SU-DHL-6 (cell line): Measurements from ENCODE around the gene MPIG6B.

Experiments used
- H2AFZ ChIP-seq: fragments of 200-600 bp; sonication (generic); 2 replicates; pipeline ENCODE4 v1.6.1; 2014; ENCODE audit warnings: low read depth, mild to moderate bottlenecking, moderate library complexity, mixed read lengths, antibody characterized with exemption, low read length; ENCODE audit not compliant: severe bottlenecking
- H3F3A ChIP-seq: fragments of 200-600 bp; shearing (Covaris generic); 2 replicates; pipeline ENCODE4 v1.6.0; 2016; ENCODE audit warnings: antibody characterized with exemption, mild to moderate bottlenecking; ENCODE audit not compliant: insufficient read depth
- H3K27ac ChIP-seq: fragments of 200-600 bp; sonication (generic); 2 replicates; pipeline ENCODE4 v1.5.1; 2016; ENCODE audit warnings: low read depth, mild to moderate bottlenecking, low read length, moderate library complexity, mixed read lengths
- H3K27me3 ChIP-seq: fragments of 200-600 bp; sonication (generic), shearing (Covaris generic); 2 replicates; pipeline ENCODE4 v1.6.0; 2014; ENCODE audit warnings: mild to moderate bottlenecking, low read length
- H3K36me3 ChIP-seq: fragments of 200-600 bp; sonication (generic); 2 replicates; pipeline ENCODE4 v1.6.1; 2014; ENCODE audit warnings: mild to moderate bottlenecking, low read length, mixed read lengths
- H3K4me2 ChIP-seq: fragments of 300-600, 200-600 bp; shearing (Covaris generic), sonication (generic); 2 replicates; pipeline ENCODE4 v1.6.0; 2014; ENCODE audit warnings: low read length, low read depth, mild to moderate bottlenecking; ENCODE audit not compliant: poor library complexity, severe bottlenecking
- H3K4me3 ChIP-seq: fragments of 200-600 bp; sonication (generic); 2 replicates; pipeline ENCODE4 v1.5.1; 2014; ENCODE audit warnings: antibody characterized with exemption, low read length, mild to moderate bottlenecking, mixed read lengths; ENCODE audit not compliant: insufficient read depth, poor library complexity, severe bottlenecking
- H3K79me2 ChIP-seq: fragments of 200-600 bp; sonication (generic); 2 replicates; pipeline ENCODE4 v1.6.1; 2014; ENCODE audit warnings: mild to moderate bottlenecking, low read length, moderate library complexity; ENCODE audit not compliant: insufficient read depth
- H3K9ac ChIP-seq: fragments of 200-600 bp; sonication (generic); 2 replicates; pipeline ENCODE4 v1.7.0; 2014; ENCODE audit warnings: mild to moderate bottlenecking, low read length
- H3K9me2 ChIP-seq: fragments of 200-600 bp; sonication (generic); replicated peaks from 2 replicates; pipeline ENCODE4 v1.6.1; 2014; ENCODE audit warnings: low read length; ENCODE audit not compliant: insufficient read depth
- H3K9me3 ChIP-seq: fragments of 200-600 bp; sonication (generic); 2 replicates; pipeline ENCODE4 v1.6.1; 2014; ENCODE audit warnings: low read length, mixed read lengths; ENCODE audit not compliant: insufficient read depth
- H4K20me1 ChIP-seq: fragments of 200-600 bp; sonication (generic); 2 replicates; pipeline ENCODE4 v1.6.1; 2014; ENCODE audit warnings: low read depth, mild to moderate bottlenecking, antibody characterized with exemption, low read length, moderate library complexity, mixed read lengths
- CTCF ChIP-seq: fragments of 200-600 bp; sonication (generic); IDR thresholded peaks from one replicate; pipeline ENCODE4 v1.5.1; 2017; ENCODE audit warnings: antibody characterized with exemption, mild to moderate bottlenecking, low read length, moderate library complexity; ENCODE audit not compliant: insufficient read depth, poor library complexity, severe bottlenecking
- EZH2phosphoT487 ChIP-seq: fragments of 200-600 bp; sonication (generic), shearing (Covaris generic); conservative IDR thresholded peaks from 2 replicates; pipeline ENCODE4 v1.6.1; 2018; ENCODE audit warnings: mild to moderate bottlenecking, antibody characterized with exemption, low read length, moderate library complexity, mixed read lengths

The MPIG6B gene

GRCh38 chr6:31732029-31732428 is 8.9 kb downstream of the MPIG6B start:
- TF ChIP-seq CTCF (no peak), EZH2phosphoT487 (no peak)
- Histone ChIP-seq H3K9me3 (no peaks in the 10 kb centered on the region), H3K4me2 (no peak overlapping the region), H3K27me3 (no peaks in the 10 kb centered on the region), H3K4me3 (no peak overlapping the region), H3K9me2 (no peaks in the 10 kb centered on the region), H3K9ac (no peak overlapping the region), H4K20me1 (no peaks in the 10 kb centered on the region), H3K36me3 (peaks cover 18% of the 10 kb centered on the region; the same call in 1 of the 2 replicates), H3K27ac (peak overlapping the region; percentile 2; the same call in 1 of the 2 replicates), H2AFZ (no peak overlapping the region), H3K79me2 (peaks cover 31% of the 10 kb centered on the region), H3F3A (peaks cover 32% of the 10 kb centered on the region)

GRCh38 chr6:31733734-31734133 is 10.6 kb downstream of the MPIG6B start:
- H3K9me3 ChIP-seq, result no peaks in the 10 kb centered on the region
- H3K27me3 ChIP-seq, result no peaks in the 10 kb centered on the region
- no peaks in the 10 kb centered on the region for H3K9me2 ChIP-seq
- peak overlapping the region; percentile 64 for H3K4me2 ChIP-seq
- H3K79me2 ChIP-seq, result peaks cover 31% of the 10 kb centered on the region
- H3K9ac ChIP-seq, result 0 out of 2 replicates have a peak overlapping the region, but pooled peaks have one; percentile 90
- peaks cover 45% of the 10 kb centered on the region for H3F3A ChIP-seq
- peaks cover 18% of the 10 kb centered on the region; the same call in 1 of the 2 replicates for H3K36me3 ChIP-seq
- H2AFZ ChIP-seq, result no peak overlapping the region
- H4K20me1 ChIP-seq, result no peaks in the 10 kb centered on the region
- H3K4me3 ChIP-seq, result no peak overlapping the region
- TF ChIP-seq EZH2phosphoT487, result no peak
- TF ChIP-seq CTCF, result no peak
- H3K27ac ChIP-seq, result peak overlapping the region; percentile 95; the same call in 1 of the 2 replicates

GRCh38 chr6:31734247-31734820 is 11.2 kb downstream of the MPIG6B start:
- H3K9me2 ChIP-seq, result no peaks in the 10 kb centered on the region
- H3K9ac ChIP-seq, result peak overlapping the region; percentile 90
- peak overlapping the region; percentile 64 for H3K4me2 ChIP-seq
- H3K27me3 ChIP-seq, result no peaks in the 10 kb centered on the region
- peak overlapping the region; percentile 80 for H3K4me3 ChIP-seq
- peaks cover 51% of the 10 kb centered on the region for H3F3A ChIP-seq
- peaks cover 31% of the 10 kb centered on the region for H3K79me2 ChIP-seq
- no peak overlapping the region for H2AFZ ChIP-seq
- no peaks in the 10 kb centered on the region for H4K20me1 ChIP-seq
- H3K36me3 ChIP-seq, result peaks cover 18% of the 10 kb centered on the region; the same call in 1 of the 2 replicates
- H3K27ac ChIP-seq, result peak overlapping the region; percentile 95
- H3K9me3 ChIP-seq, result no peaks in the 10 kb centered on the region
- no peak for TF ChIP-seq CTCF
- no peak for TF ChIP-seq EZH2phosphoT487
